Cardiac fibroblast (primary cell): ENCODE data around the gene DCST1.

Experiments used
- DNase-seq, 2 donors: peaks; one replicate each; pipeline versions ENCODE4 v3.0.0 to v3.0.0-alpha.2; 2010; ENCODE audit warnings: low read depth in 2 of 2
- H3K4me3 ChIP-seq, 2 donors: replicated peaks in 1 of 2; 1 replicate in 1 of 2; 2 replicates in 1 of 2; pipeline ENCODE4 v1.5.1; 2011; ENCODE audit warnings: low read depth in 2 of 2, low read length in 2 of 2, mild to moderate bottlenecking in 2 of 2, moderate library complexity in 1 of 2
- CTCF ChIP-seq: IDR thresholded peaks from one replicate; pipeline ENCODE4 v1.5.1; 2011; ENCODE audit warnings: low read depth, mild to moderate bottlenecking, low read length, inconsistent platforms

Gene DCST1

DNA sequence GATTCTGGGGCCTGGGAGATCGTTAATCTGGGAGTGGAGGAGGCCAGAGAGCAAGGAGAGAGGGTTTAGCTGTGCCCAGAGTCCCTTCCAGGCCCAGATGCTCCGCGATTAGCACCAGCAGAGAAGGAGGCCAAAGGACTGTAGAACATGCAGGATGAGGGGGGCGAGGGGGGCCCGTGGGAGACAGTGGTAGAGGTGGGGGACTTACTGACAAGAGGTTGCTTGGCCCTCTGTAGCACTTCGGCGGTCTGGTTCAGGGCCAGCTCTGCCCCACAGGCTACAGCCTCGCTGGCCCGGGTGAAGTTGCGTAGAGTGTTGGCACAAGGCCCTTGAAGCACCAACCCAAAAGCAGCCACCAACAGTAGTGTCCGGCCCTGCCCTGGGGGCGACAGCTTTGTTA, 738 bp upstream of the DCST1 start:
- no peak overlapping the region for H3K4me3 ChIP-seq
- DNase-seq = no peak
- no peak for TF ChIP-seq CTCF

GRCh38 chr1:155034318-155035208, 939 bp downstream of the DCST1 start:
- TF ChIP-seq CTCF = no peak
- no peak overlapping the region for H3K4me3 ChIP-seq
- DNase-seq = no peak

DNA sequence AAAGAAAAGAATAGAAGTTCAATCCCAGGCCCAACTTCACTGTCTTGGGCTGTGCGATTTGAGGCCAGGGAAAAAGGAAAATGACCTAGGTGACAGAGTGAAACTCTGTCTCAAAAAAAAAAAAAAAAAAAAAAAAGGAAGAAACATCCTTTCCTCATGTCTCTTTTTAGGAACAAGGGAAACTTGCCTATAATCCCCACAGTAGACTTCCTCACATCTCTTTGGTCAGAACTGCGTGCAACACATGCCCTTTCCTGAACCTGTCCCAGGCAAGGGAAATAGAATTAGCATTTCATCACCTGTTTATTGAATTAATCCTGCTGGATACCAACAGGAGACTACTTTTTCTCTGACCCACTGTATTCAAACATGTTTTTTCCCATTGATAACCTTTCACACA, 2.3 kb downstream of the DCST1 start:
- no peak for TF ChIP-seq CTCF
- no peak for DNase-seq

DNA sequence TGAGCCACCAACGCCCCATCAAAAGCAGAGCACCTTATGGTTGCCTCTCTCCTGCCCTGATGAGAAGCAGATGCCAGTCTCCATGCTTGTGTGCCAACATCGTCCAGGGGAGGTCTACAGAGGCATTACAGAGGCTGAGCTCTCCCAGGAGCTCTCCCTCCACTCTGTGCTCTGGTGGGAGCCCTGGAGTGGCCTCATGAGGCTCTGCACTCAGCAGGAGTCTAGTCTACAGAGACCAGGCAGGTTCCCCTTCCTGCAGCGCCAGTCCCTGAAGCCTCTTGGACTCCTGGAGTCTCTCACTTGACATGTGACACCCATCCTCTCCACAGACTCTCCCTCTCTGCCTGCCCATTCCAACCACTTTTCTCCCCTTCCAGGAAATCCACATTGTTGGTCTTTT, 3.4 kb downstream of the DCST1 start:
- no peak overlapping the region for H3K4me3 ChIP-seq
- TF ChIP-seq CTCF = no peak
- no peak for DNase-seq

More for the DNA sequence above, 2.3 kb downstream of the DCST1 start:
- H3K4me3 ChIP-seq = no peak overlapping the region

DNA sequence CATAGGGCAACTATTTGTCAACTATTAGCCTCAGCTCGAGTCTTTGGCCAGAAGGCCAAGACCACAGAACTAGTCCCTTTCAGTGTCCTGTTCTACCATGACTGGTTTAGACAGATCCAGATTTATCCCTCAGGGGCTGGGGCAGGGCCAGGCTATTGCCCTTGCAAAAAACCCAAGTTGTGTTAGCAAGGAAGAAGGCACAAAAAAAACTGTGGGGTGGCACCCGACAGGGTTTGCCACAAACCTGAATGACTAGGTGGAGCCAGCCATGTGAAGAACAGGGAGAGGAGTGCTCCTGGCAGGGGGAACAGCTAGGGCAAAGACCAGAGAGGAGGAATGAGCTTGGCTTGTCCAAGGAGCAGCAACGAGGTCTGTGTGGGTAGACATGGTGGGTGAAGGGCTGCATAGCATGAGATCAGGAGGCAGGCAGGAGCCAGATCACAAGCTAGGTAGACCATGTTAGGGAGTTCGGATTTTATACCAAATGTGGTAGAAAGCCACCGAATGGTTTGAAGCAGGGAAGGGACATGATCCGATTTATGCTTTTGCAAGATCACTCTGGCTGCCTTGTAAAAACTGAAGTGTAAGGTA, 4.3 kb downstream of the DCST1 start:
- H3K4me3 ChIP-seq = no peak overlapping the region
- DNase-seq = no peak
- TF ChIP-seq CTCF = no peak

DNA sequence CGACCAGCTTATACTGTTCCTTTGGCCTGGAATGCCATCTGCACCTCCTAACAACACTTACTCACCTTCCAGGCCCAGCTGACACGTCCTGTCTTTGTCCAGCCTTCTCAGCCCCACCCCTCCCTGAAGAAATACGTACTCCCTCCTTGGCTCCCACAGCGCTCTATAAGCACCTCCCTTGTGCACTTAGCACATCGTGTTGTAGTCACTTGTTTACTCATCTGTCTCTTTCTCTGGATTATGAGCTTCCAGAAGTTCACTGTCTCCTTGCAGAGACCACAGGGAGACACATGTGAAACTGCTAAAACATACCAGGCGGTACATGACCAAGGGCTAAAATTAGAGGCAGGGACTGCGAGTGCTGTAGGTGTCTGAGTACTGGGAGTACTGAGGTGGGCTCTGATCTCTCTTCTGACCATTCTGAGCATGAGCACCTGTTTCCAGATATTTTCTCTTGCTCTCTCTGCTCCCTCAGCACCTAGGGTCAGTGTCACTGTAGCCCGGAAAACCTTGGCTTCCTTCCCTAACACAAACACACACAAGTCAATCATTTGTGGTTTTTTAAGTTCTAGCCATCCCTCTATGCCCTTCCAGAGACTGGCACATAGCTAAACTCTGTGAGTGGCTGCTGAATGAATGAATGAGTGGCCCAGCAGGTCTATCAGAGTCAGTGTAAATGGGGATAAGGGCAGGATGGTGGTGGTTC, 5.1 kb downstream of the DCST1 start:
- DNase-seq = peak; percentile 42 to 71
- TF ChIP-seq CTCF = no peak
- H3K4me3 ChIP-seq = no peak overlapping the region
